22Rv1 (cell line): ENCODE measurements around the gene DIAPH2.

Source experiments
- H3K27ac ChIP-seq: fragments of 450-650 bp; 2 replicates; pipeline ENCODE4 v1.5.1; 2017
- CTCF ChIP-seq: fragments of 450-650 bp; IDR thresholded peaks from 2 replicates; pipeline ENCODE4 v1.5.1; 2017; ENCODE audit warnings: mild to moderate bottlenecking
- ZFX ChIP-seq: fragments of 450-650 bp; IDR thresholded peaks from 2 replicates; pipeline ENCODE4 v1.6.1; 2017; ENCODE audit warnings: antibody characterized with exemption, borderline replicate concordance

The DIAPH2 gene

GRCh38 chrX:97311066-97311778 is 626.6 kb downstream of the DIAPH2 start:
- no peak for TF ChIP-seq CTCF
- TF ChIP-seq ZFX = no peak
- H3K27ac ChIP-seq = no peak overlapping the region

GRCh38 chrX:97314345-97314744 is 629.7 kb downstream of the DIAPH2 start:
- no peak overlapping the region for H3K27ac ChIP-seq
- TF ChIP-seq ZFX (no peak), CTCF (no peak)

- TF ChIP-seq ZFX (no peak), CTCF (no peak)
- H3K27ac ChIP-seq = no peak overlapping the region
Observed at GRCh38 chrX:97315939-97316338, 631.3 kb downstream of the DIAPH2 start.

- H3K27ac ChIP-seq = no peak overlapping the region
- TF ChIP-seq CTCF (no peak), ZFX (no peak)
Observed at GRCh38 chrX:97320305-97320704, 635.7 kb downstream of the DIAPH2 start.

- no peak overlapping the region for H3K27ac ChIP-seq
- TF ChIP-seq CTCF = no peak
- TF ChIP-seq ZFX = no peak
Observed at GRCh38 chrX:97322401-97322800, 637.8 kb downstream of the DIAPH2 start.

- no peak overlapping the region for H3K27ac ChIP-seq
- TF ChIP-seq CTCF = no peak
- TF ChIP-seq ZFX = no peak
Observed at GRCh38 chrX:97326456-97326855, 641.8 kb downstream of the DIAPH2 start.

- no peak for TF ChIP-seq CTCF
- TF ChIP-seq ZFX = no peak
- peak overlapping the region; percentile 66 for H3K27ac ChIP-seq
Observed at GRCh38 chrX:97328853-97329390, 644.3 kb downstream of the DIAPH2 start.
